AG10803 (cell line): ENCODE data around the gene STARD3.

Experiments used
- DNase-seq: peaks from one replicate; pipeline ENCODE4 v3.0.0; 2010; ENCODE audit warnings: low read depth
- H3K4me3 ChIP-seq: 2 replicates; pipeline ENCODE4 v1.5.1; 2011; ENCODE audit warnings: mild to moderate bottlenecking, low read length, control low read depth
- TF ChIP-seq, protein P1 (sequence below): conservative IDR thresholded peaks from 2 replicates; pipeline ENCODE4 v1.5.1; 2011; ENCODE audit warnings: mild to moderate bottlenecking, low read length, control low read depth, inconsistent platforms

The STARD3 gene

DNA sequence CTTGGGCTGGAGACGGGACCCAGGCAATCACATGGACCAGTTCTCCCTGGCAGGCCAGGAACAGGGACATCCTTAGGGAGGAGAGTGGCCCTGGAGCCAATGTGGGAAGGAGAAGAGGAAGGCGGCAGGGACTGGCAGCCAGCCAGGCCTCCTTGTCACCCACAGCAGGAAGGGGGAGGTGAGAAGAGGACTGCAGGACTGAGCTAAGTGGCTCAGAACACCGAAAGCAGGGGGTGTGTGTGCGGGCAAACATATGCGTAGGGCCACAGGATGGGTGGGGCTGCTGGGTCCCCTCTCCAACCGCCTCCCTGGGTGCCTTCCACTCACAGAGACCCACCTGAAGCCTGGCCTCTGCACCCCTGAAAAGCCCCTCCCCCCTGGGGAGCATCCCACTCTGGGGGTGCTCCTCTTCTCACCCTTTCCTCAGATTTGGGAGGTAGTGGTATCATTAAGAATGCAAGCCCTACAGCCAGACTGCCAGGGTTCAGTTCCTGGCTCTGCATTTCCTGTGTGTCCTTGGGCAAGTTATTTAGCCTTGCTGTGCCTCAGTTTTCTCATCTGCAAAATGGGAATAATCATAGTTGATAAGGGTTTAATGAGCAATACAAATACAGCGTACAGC is 39.4 kb downstream of the STARD3 start:
- DNase-seq: no peak
- TF ChIP-seq, protein P1, sequence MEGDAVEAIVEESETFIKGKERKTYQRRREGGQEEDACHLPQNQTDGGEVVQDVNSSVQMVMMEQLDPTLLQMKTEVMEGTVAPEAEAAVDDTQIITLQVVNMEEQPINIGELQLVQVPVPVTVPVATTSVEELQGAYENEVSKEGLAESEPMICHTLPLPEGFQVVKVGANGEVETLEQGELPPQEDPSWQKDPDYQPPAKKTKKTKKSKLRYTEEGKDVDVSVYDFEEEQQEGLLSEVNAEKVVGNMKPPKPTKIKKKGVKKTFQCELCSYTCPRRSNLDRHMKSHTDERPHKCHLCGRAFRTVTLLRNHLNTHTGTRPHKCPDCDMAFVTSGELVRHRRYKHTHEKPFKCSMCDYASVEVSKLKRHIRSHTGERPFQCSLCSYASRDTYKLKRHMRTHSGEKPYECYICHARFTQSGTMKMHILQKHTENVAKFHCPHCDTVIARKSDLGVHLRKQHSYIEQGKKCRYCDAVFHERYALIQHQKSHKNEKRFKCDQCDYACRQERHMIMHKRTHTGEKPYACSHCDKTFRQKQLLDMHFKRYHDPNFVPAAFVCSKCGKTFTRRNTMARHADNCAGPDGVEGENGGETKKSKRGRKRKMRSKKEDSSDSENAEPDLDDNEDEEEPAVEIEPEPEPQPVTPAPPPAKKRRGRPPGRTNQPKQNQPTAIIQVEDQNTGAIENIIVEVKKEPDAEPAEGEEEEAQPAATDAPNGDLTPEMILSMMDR: no peak
- H3K4me3 ChIP-seq: no peak overlapping the region

- no peak for DNase-seq
- no peak overlapping the region for H3K4me3 ChIP-seq
- TF ChIP-seq, protein P1: no peak
Observed at GRCh38 chr17:39677072-39677471, 40.1 kb downstream of the STARD3 start.

DNA sequence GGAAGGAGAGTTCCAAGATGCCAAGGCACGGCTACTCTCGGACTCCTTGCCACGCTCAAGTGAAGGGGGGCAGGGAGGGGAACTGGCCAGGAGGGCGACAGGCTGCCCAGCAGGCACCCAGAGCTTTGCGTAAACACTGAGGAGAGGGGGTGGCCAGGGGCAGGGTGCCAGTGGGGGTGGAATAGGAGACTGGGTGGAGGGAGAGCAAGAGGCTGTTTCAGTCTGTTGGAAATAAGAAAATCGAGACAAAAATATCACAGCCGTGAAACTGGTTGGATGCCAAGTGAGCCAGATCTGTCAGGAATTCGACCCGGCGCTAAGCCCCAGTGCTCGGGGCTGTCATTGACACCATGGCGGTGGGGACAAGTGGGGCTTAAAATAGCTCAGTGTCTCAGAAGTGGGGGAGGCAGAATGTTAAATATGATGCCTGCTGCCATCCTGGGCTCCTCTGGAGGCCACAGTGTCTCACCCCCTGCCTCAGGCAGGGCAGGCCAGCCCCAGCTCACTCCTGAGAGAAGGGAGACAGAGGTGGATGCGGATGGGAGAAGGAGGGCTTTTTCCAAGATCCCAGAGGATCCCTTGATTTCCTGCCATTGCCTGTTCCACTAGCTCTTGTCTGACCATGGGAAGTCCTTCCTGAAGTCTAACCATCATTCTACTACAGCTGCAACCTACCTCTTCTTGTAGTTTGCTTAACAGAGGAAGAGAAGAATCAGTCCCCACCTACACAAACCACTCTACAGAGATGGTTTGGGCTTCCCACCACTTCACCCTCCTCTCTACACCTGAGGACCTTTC is 40.8 kb downstream of the STARD3 start:
- DNase-seq: no peak
- TF ChIP-seq, protein P1: no peak
- no peak overlapping the region for H3K4me3 ChIP-seq

GRCh38 chr17:39678340-39679116 is 41.6 kb downstream of the STARD3 start:
- DNase-seq: no peak
- TF ChIP-seq, protein P1: no peak
- no peak overlapping the region for H3K4me3 ChIP-seq

DNA sequence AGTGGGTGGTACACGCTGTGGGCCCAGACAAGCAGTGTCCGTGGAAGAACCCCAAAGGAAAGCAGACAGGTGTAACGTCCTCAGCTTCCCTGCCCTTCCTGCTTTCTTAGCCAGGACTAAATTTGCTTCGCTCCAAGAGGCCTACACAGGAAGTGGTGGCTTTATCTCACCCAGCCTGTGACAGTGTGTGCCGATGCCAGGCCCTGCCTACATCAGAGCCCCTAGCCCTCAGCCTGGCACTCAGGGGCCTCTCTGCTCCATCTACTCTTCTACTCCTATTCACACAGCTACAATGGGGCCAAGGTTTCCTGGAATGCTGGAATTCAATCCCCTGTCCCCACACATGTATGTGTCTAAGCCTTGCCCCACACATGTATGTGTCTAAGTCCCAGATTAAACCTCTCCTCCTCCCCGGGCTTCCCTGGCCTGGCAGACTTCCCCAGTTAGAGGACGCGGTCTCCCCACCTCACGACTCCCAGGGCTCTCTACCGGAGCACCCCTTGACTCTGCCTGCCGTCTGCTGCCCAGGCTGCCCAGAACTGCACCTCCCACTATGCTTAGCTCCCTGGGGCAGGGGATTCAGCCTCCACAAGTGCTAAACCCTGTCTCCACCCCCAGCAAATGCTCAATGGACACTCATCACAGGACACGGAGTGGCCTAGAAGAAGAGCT is 42.7 kb downstream of the STARD3 start:
- TF ChIP-seq, protein P1: no peak
- no peak overlapping the region for H3K4me3 ChIP-seq
- no peak for DNase-seq

DNA sequence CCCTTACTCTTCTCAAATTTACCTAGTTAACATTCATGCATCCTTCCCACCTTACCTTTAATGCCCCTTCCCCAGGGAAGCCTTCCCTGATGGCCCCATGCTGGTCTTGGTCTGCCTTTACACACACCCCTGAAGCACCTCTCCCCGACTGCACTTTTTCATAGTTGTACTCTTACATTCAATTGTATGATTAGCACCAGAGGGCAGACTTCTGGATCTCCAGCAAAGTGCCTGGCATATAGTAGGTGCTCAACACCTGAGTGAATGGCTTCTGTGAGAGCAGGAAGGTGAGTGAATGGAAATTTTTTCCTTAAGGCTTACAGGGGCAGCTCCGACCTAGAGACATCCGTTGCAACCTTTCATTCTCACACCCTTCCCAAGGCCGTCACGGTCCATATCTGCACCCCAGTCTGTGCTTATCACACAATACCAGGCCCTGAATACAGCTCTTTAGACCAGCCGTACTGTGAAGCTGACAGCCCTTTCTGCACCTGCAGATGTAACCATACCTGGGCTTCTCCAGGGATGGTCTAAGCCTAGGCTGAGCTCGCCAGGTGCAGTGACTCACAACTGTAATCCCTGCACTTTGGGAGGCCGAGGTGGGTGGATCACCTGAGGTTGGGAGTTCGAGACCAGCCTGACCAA is 46.5 kb downstream of the STARD3 start:
- DNase-seq: no peak
- TF ChIP-seq, protein P1: no peak

More for the DNA sequence above, 46.5 kb downstream of the STARD3 start:
- H3K4me3 ChIP-seq: no peak overlapping the region
